ENCODE data around the gene TNFSF13B.
A peak's percentile ranks its signal among the peaks of the same experiment; 100 is the strongest.
"Not testable (repeated sequence)": the region's sequence is repeated elsewhere in the genome, so short reads cannot be mapped to it uniquely, and the experiment has no call there.

TNFSF13B gene, protein sequence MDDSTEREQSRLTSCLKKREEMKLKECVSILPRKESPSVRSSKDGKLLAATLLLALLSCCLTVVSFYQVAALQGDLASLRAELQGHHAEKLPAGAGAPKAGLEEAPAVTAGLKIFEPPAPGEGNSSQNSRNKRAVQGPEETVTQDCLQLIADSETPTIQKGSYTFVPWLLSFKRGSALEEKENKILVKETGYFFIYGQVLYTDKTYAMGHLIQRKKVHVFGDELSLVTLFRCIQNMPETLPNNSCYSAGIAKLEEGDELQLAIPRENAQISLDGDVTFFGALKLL

DNA sequence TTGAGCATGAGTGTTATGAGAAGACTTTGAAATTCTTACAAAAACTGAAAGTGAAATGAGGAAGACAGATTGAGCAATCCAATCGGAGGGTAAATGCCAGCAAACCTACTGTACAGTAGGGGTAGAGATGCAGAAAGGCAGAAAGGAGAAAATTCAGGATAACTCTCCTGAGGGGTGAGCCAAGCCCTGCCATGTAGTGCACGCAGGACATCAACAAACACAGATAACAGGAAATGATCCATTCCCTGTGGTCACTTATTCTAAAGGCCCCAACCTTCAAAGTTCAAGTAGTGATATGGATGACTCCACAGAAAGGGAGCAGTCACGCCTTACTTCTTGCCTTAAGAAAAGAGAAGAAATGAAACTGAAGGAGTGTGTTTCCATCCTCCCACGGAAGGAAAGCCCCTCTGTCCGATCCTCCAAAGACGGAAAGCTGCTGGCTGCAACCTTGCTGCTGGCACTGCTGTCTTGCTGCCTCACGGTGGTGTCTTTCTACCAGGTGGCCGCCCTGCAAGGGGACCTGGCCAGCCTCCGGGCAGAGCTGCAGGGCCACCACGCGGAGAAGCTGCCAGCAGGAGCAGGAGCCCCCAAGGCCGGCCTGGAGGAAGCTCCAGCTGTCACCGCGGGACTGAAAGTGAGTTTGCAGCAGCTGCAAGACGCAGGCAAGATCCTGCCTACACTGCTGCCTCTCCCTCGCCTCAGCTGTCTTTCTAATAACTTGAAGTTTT lies at the start of gene TNFSF13B:
TNFSF13B (plus strand) TSS at position 118 of the 728 bp plus-strand sequence; CDS start at position 296, 178 bp downstream.
- peak; percentile 17 to 30 for DNase-seq (ENCODE audit: low read depth in 2 of 2)

GRCh38 chr13:108220041-108220440 lies 49.5 kb upstream of the TNFSF13B start:
- DNase-seq (ENCODE audit: low read depth in 2 of 2) = no peak

GRCh38 chr13:108223687-108224503 lies 45.6 kb upstream of the TNFSF13B start:
- no peak for DNase-seq (ENCODE audit: low read depth in 2 of 2)

- no peak for DNase-seq (ENCODE audit: low read depth in 2 of 2)
Observed at GRCh38 chr13:108225440-108225839, 44.1 kb upstream of the TNFSF13B start.

DNA sequence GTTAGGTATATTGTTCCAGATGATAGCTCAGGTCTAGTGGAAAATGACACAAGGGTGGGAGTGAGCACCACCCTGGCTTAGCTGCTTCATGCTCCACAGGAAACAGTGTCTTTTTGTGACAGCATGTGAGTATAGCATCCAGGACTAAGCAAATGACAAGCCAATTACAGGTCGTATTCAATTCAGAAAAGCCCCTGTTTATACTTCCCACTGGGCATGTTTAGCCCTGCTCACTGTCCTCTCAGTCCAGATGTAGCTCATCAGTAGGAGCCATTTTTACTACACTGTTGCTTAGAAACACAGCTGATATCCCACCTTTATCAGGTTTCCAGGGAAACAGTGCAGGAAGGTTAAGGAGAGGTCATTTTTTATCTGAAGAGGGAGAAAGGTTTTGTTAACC lies 43.3 kb upstream of the TNFSF13B start:
- no peak for DNase-seq (ENCODE audit: low read depth in 2 of 2)

- DNase-seq (ENCODE audit: low read depth in 2 of 2) = no peak
Observed at GRCh38 chr13:108227651-108228272, 41.8 kb upstream of the TNFSF13B start.

- no peak for DNase-seq (ENCODE audit: low read depth in 2 of 2)
Observed at GRCh38 chr13:108230377-108230776, 39.1 kb upstream of the TNFSF13B start.

- no peak for DNase-seq (ENCODE audit: low read depth in 2 of 2)
Observed at GRCh38 chr13:108249150-108249549, 20.4 kb upstream of the TNFSF13B start.

DNA sequence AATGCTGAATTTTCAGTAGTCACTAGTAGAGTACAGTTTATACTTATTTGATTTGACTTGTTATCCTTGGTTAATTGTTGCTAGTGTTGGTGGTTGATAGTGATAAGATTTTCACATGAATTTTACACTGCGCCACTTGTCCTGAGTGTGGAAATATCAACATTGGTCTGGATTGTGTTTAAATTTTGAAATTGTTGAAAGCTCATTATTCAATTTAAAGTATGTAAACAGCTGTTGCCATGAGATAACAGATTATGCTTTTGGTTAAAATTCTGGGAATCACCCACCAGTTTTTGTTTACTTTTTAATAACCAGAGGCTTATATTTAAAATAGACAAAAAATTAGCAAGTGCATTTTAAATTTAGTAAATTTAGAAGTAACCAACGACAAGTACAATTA lies 12.3 kb upstream of the TNFSF13B start:
- DNase-seq (ENCODE audit: low read depth in 2 of 2) = no peak

DNA sequence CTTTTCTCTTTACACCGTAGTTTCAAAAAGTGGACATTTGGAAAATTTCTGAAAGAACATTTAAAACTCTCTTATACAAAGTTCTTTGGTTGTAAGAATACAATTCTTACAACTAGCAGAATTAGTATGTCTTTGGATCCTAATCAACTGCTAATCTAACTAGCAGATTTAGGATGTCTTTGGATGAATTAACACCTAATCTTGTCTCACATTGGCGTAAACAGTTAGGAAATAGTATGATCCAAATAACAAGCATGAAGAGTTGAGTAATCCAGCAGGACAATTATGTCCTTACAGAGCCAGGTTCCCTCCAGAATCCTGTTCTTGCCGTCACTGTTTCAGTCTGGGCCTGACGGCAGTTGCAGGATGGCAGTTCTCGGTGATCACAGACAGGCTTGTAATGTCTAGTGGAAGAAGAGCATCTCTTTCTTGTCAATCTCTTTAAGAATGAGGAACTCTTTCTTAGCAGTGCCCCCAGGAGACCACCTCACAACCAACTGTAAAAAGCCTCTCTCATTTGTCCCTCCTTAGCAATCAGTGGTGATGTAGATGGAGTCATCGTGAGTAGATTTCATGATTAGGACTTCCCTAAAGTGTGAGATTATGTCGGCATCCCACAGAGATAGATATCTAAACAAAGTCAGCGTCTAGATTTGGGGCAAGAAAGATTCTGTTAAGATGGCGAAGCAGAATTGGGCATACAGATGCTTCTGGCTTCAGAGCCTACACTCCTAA lies 5.7 kb upstream of the TNFSF13B start:
- no peak for DNase-seq (ENCODE audit: low read depth in 2 of 2)

- DNase-seq (ENCODE audit: low read depth in 2 of 2) = no peak
Observed at GRCh38 chr13:108266321-108266990, 3.1 kb upstream of the TNFSF13B start.

DNA sequence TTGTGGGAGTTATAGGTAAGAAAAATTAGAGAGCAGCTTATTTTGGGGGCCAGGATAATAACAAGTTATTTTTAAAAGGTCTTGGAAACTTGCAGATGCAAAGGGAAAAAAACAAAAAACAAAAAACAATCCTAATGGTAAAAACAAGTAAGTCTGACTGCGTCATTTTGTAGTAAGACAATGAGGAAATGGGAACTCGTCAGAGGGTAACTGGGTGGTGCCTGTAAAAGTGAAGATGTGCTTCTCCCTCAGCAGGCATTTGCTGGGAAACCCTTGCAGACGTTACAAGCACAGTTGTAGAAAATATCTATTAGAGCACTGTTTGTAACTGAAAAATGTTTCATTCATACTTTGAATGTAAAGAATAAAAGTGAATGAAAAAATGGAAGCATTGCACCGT lies 2.2 kb upstream of the TNFSF13B start:
- DNase-seq (ENCODE audit: low read depth in 2 of 2) = no peak

GRCh38 chr13:108267855-108268254 lies 1.7 kb upstream of the TNFSF13B start:
- not testable (repeated sequence) for DNase-seq (ENCODE audit: low read depth in 2 of 2)

DNA sequence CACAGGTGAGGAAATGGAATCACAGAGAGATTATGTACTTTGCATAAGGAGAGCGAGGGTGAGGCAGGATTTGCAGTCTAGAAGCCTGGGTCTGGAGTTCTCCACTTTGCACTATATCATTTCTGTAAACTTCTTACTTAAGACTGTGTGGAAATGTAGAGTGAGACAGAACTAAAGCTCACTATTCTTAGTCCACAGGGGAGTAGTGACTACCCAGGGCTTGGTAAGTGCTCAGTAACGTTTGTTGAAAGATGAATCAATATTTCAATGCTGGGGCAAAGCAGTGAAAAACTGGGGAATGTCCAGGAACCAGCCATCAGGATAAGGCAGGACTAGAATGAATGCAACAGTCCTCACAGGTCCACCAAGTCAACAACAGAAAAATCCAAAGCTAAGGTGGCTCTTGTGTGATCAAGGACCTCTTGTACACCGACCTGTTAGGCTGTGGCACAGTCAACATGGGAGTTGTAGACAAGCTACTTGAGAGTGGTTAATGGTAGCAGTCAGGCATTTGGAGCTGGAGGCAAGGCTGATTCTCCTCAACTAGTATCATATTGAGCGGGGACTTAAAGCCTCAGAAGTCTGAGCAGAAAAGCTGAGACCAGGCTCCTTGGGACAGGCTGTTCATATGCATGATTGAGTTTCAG lies 929 bp upstream of the TNFSF13B start:
- DNase-seq (ENCODE audit: low read depth in 2 of 2) = no peak

DNA sequence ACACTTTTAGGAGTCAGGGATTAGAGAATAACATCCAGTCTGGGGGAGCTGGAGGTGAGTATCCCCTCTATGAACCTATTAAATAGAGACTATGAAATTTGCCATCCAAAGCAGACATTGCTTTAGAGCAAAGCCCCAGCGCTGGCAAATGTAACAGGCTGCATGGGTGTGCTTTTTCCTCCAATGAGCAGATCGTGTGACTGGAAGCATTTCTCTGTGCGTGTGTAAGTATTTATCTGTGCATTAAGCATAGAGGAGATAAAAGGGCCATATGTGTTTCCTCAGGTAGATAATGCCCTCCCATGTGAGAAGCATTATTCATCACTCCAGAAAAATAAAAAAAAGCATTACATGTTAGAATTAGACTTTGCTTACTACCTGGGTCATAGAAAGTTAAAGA lies 924 bp downstream of the TNFSF13B start:
- DNase-seq (ENCODE audit: low read depth in 2 of 2) = no peak

DNA sequence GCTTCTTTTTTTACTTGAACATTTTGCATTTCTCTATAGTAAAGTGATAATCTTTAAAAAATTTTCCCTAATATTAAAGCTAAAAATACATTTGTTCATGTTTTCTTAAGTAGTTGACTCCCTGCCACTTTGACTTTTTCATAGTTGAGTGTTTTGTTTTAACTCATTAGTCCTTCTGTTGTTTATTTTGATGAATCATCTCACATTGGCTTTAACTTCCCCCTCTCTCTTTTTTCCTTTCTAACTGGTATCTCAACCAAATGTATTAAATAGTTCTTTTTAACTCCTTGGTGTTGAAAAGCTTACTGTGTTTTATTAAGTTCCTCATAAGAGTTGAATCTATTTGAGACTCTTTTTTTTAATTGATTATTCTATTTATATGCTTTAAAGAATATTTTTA lies 2.8 kb downstream of the TNFSF13B start:
- no peak for DNase-seq (ENCODE audit: low read depth in 2 of 2)

- no peak for DNase-seq (ENCODE audit: low read depth in 2 of 2)
Observed at GRCh38 chr13:108273429-108274118, 4.1 kb downstream of the TNFSF13B start.

DNA sequence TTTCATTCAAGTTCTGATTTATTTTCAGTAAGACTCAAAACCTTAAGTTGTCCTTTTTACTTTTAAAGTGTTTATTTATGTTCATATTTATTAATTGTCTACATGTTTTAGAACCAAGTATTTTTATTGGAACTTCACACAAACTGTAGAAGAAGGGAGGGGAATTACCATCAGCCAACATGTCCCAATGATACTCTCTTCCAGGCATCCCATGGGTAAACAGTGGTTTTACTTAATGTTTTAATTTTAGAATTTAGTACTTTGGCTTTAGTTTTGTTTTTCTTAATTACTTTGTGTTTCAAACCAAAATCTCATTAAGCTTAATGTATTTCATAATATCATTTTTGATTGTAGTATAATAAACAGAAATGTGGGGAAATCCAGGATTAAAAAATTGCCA lies 5.2 kb downstream of the TNFSF13B start:
- no peak for DNase-seq (ENCODE audit: low read depth in 2 of 2)

- DNase-seq (ENCODE audit: low read depth in 2 of 2) = no peak
Observed at GRCh38 chr13:108276060-108276459, 6.5 kb downstream of the TNFSF13B start.

- no peak for DNase-seq (ENCODE audit: low read depth in 2 of 2)
Observed at GRCh38 chr13:108278466-108278865, 8.9 kb downstream of the TNFSF13B start.

Data from stimulated activated CD4-positive, alpha-beta T cell treated with anti-CD3 and anti-CD28 coated beads, Interleukin-12 subunit alpha, Interleukin-12 subunit beta, amount 100 ng/mL, for 24 hours (primary cell).